ENCODE data around the gene NEU4. TPM values are rescaled to one million over a fixed set of nuclear protein-coding genes. Genes with fewer than 3 reads are reported as not detected.

Gene NEU4
- total RNA-seq, 1 donor from 2014 or later = not detected

- Histone ChIP-seq H3K4me3 (no peak overlapping the region), H3K27me3 (ENCODE audit: low read depth) (peaks cover 66% of the 10 kb centered on the region), H3K9me3 (replicated peaks) (no peaks in the 10 kb centered on the region), H3K27ac (replicated peaks) (no peak overlapping the region), H3K4me1 (no peaks in the 10 kb centered on the region), H3K36me3 (no peaks in the 10 kb centered on the region)
- TF ChIP-seq CTCF (IDR thresholded peaks at IDR 0.05; ENCODE audit: borderline replicate concordance) = no peak
- intact Hi-C loops (cut with micrococcal nuclease) = no loop called here
- DNase-seq = no peak
Measured at GRCh38 chr2:241773511-241774418, 35.2 kb upstream of the NEU4 start.

GRCh38 chr2:241774419-241775222, 34.4 kb upstream of the NEU4 start:
- Histone ChIP-seq H3K4me3 (no peak overlapping the region), H3K9me3 (replicated peaks) (no peaks in the 10 kb centered on the region), H3K4me1 (no peaks in the 10 kb centered on the region), H3K27me3 (ENCODE audit: low read depth) (peaks cover 66% of the 10 kb centered on the region), H3K27ac (replicated peaks) (no peak overlapping the region), H3K36me3 (no peaks in the 10 kb centered on the region)
- no peak for DNase-seq
- no peak for TF ChIP-seq CTCF (IDR thresholded peaks at IDR 0.05; ENCODE audit: borderline replicate concordance)
- intact Hi-C loops (cut with micrococcal nuclease) = no loop called here

- Histone ChIP-seq H3K9me3 (replicated peaks) (no peaks in the 10 kb centered on the region), H3K27me3 (ENCODE audit: low read depth) (peaks cover 66% of the 10 kb centered on the region)
- no peak for DNase-seq
Measured at GRCh38 chr2:241775223-241776177, 33.5 kb upstream of the NEU4 start.

GRCh38 chr2:241776336-241777169, 32.4 kb upstream of the NEU4 start, which contains the start of gene GAL3ST2:
Gene GAL3ST2 (plus strand): TSS chr2:241776822. CDS start chr2:241776956, 134 bp downstream.
- peaks cover 64% of the 10 kb centered on the region for H3K27me3 ChIP-seq (ENCODE audit: low read depth)

More at GRCh38 chr2:241775223-241776177, 33.5 kb upstream of the NEU4 start:
- no peak overlapping the region for H3K27ac ChIP-seq (replicated peaks)
- H3K36me3 ChIP-seq = no peaks in the 10 kb centered on the region
- no peak for TF ChIP-seq CTCF (IDR thresholded peaks at IDR 0.05; ENCODE audit: borderline replicate concordance)
- intact Hi-C loops (cut with micrococcal nuclease) = no loop called here
- H3K4me1 ChIP-seq = no peaks in the 10 kb centered on the region
- no peak overlapping the region for H3K4me3 ChIP-seq

More at GRCh38 chr2:241776336-241777169, 32.4 kb upstream of the NEU4 start, which contains the start of gene GAL3ST2:
- Histone ChIP-seq H3K36me3 (no peaks in the 10 kb centered on the region), H3K4me1 (no peaks in the 10 kb centered on the region), H3K4me3 (no peak within 1 kb of the TSS), H3K9me3 (replicated peaks) (peaks cover 8% of the 10 kb centered on the region), H3K27ac (replicated peaks) (no peak within 1 kb of the TSS)
- no peak for DNase-seq
- no peak for TF ChIP-seq CTCF (IDR thresholded peaks at IDR 0.05; ENCODE audit: borderline replicate concordance)
- intact Hi-C loops (cut with micrococcal nuclease) = no loop called here

Measured in left ventricle myocardium inferior (tissue), 1 donor.